Osteoblast (primary cell): Measurements from ENCODE around the gene PIK3AP1. TPM values are rescaled to one million over a fixed set of nuclear protein-coding genes. Genes with fewer than 3 reads are reported as not detected.

Experiments
- DNase-seq: peaks from one replicate; pipeline ENCODE4 v3.0.0; 2011; ENCODE audit warnings: low spot score, mixed read lengths; ENCODE audit not compliant: insufficient read length; ENCODE audit errors: missing footprints
- H2AFZ ChIP-seq: 2 replicates; pipeline ENCODE4 v1.6.0; 2011; ENCODE audit warnings: mild to moderate bottlenecking, low read length
- H3K27ac ChIP-seq: 2 replicates; pipeline ENCODE4 v1.5.1; 2011; ENCODE audit warnings: mild to moderate bottlenecking, low read depth, low read length, moderate library complexity
- H3K27me3 ChIP-seq: 2 replicates; pipeline ENCODE4 v1.6.0; 2012; ENCODE audit warnings: mild to moderate bottlenecking, control low read depth, inconsistent platforms, low read length, moderate library complexity; ENCODE audit not compliant: insufficient read depth
- H3K36me3 ChIP-seq: 2 replicates; pipeline ENCODE4 v1.5.1; 2011; ENCODE audit warnings: mild to moderate bottlenecking, low read length, control low read depth, moderate library complexity; ENCODE audit not compliant: insufficient read depth
- H3K4me1 ChIP-seq: 2 replicates; pipeline ENCODE4 v1.5.1; 2011; ENCODE audit warnings: mild to moderate bottlenecking, low read length, control low read depth, moderate library complexity; ENCODE audit not compliant: insufficient read depth
- H3K4me2 ChIP-seq: 2 replicates; pipeline ENCODE4 v1.6.0; 2011; ENCODE audit warnings: mild to moderate bottlenecking, low read length; ENCODE audit not compliant: insufficient read depth
- H3K4me3 ChIP-seq: fragments of 200-600 bp; sonication (generic); 3 replicates; pipeline ENCODE4 v1.5.1; 2012; ENCODE audit warnings: mild to moderate bottlenecking, low read length, inconsistent platforms; ENCODE audit not compliant: insufficient read depth
- H3K79me2 ChIP-seq: 2 replicates; pipeline ENCODE4 v1.6.0; 2012; ENCODE audit warnings: mild to moderate bottlenecking, low read length, control low read depth, inconsistent platforms; ENCODE audit not compliant: insufficient read depth
- H3K9me3 ChIP-seq: 2 replicates; pipeline ENCODE4 v1.5.1; 2011; ENCODE audit warnings: low read depth, low read length, control low read depth
- H4K20me1 ChIP-seq: 2 replicates; pipeline ENCODE4 v1.6.0; 2012; ENCODE audit warnings: mild to moderate bottlenecking, low read length, control low read depth; ENCODE audit not compliant: insufficient read depth
- CTCF ChIP-seq: IDR thresholded peaks from 2 replicates; pipeline ENCODE4 v1.5.1; 2011; ENCODE audit warnings: mild to moderate bottlenecking, low read depth, low read length, moderate library complexity; ENCODE audit errors: extremely low read depth
- total RNA-seq: library from RNA; depleted of rRNA; stranded (reverse); fragments of >200 nt; gene quantifications from 2 replicates; pipeline ENCODE4 v1.2.3, GENCODE V29; 2012

PIK3AP1 gene
- total RNA-seq, 1 donor = 0.36 TPM

- Histone ChIP-seq H3K4me1 (no peaks in the 10 kb centered on the region), H2AFZ (no peak overlapping the region), H3K4me2 (no peak overlapping the region), H3K27me3 (peaks cover 30% of the 10 kb centered on the region), H3K9me3 (no peaks in the 10 kb centered on the region), H4K20me1 (no peaks in the 10 kb centered on the region), H3K36me3 (no peaks in the 10 kb centered on the region), H3K27ac (no peak overlapping the region), H3K4me3 (no peak overlapping the region), H3K79me2 (no peaks in the 10 kb centered on the region)
- no peak for TF ChIP-seq CTCF
- no peak for DNase-seq
Observed at GRCh38 chr10:96721207-96721572, 876 bp upstream of the PIK3AP1 start.

GRCh38 chr10:96719850-96720421 is 378 bp downstream of the PIK3AP1 start:
- H3K4me3 ChIP-seq = no peak overlapping the region
- DNase-seq = peak; percentile 77
- H2AFZ ChIP-seq = no peak overlapping the region
- H3K79me2 ChIP-seq = no peaks in the 10 kb centered on the region
- no peaks in the 10 kb centered on the region for H3K9me3 ChIP-seq
- no peak for TF ChIP-seq CTCF
- H3K4me1 ChIP-seq = no peaks in the 10 kb centered on the region
- H3K27ac ChIP-seq = no peak overlapping the region
- H3K4me2 ChIP-seq = peak overlapping the region; percentile 33
- no peaks in the 10 kb centered on the region for H4K20me1 ChIP-seq
- peaks cover 30% of the 10 kb centered on the region for H3K27me3 ChIP-seq
- no peaks in the 10 kb centered on the region for H3K36me3 ChIP-seq

GRCh38 chr10:96719200-96719599 is 1.1 kb downstream of the PIK3AP1 start:
- Histone ChIP-seq H3K27ac (no peak overlapping the region), H3K79me2 (no peaks in the 10 kb centered on the region), H2AFZ (no peak overlapping the region), H3K4me3 (no peak overlapping the region), H4K20me1 (no peaks in the 10 kb centered on the region), H3K27me3 (peaks cover 30% of the 10 kb centered on the region), H3K4me2 (no peak overlapping the region), H3K36me3 (no peaks in the 10 kb centered on the region), H3K4me1 (no peaks in the 10 kb centered on the region), H3K9me3 (no peaks in the 10 kb centered on the region)
- DNase-seq = no peak
- TF ChIP-seq CTCF = no peak

- Histone ChIP-seq H3K9me3 (no peaks in the 10 kb centered on the region), H3K4me3 (no peak overlapping the region), H3K4me1 (no peaks in the 10 kb centered on the region), H3K27ac (no peak overlapping the region), H3K36me3 (no peaks in the 10 kb centered on the region), H2AFZ (no peak overlapping the region), H3K4me2 (no peak overlapping the region), H3K27me3 (peaks cover 30% of the 10 kb centered on the region), H4K20me1 (no peaks in the 10 kb centered on the region), H3K79me2 (no peaks in the 10 kb centered on the region)
- TF ChIP-seq CTCF = no peak
- DNase-seq = no peak
Observed at GRCh38 chr10:96718304-96718990, 1.9 kb downstream of the PIK3AP1 start.
